GM12878 (cell line): ENCODE results near the gene REEP3. TPM values are rescaled to one million over a fixed set of nuclear protein-coding genes. Genes with fewer than 3 reads are reported as not detected.

ENCODE experiments used
- CBFB ChIP-seq: IDR thresholded peaks from 2 replicates; pipeline ENCODE4 v1.6.1; 2016; ENCODE audit warnings: antibody characterized with exemption, low read depth
- CBX3 ChIP-seq: fragments of 200-600 bp; sonication (generic); IDR thresholded peaks from 2 replicates; pipeline ENCODE4 v1.6.1; 2016; ENCODE audit warnings: low read depth, borderline replicate concordance
- EGR1 ChIP-seq, 2 experiments: IDR thresholded peaks; 1 replicate in 1 of 2; 2 replicates in 1 of 2; pipeline ENCODE4 v1.6.1; 2011 to 2012; ENCODE audit warnings: low read depth in 2 of 2, low read length in 2 of 2, borderline replicate concordance in 1 of 2, mild to moderate bottlenecking in 1 of 2, moderate library complexity in 1 of 2
- EP300 ChIP-seq, 2 experiments: fragments of 150-350 bp in 1 of 2; IDR thresholded peaks; 2 replicates each; pipeline ENCODE4 v1.6.1; 2011 to 2012; ENCODE audit warnings: low read depth in 2 of 2, low read length in 2 of 2, borderline replicate concordance in 1 of 2, improper control_type of control experiment in 1 of 2, inconsistent platforms in 1 of 2; ENCODE audit not compliant: control insufficient read depth in 1 of 2
- FOXK2 ChIP-seq: fragments of 450-650 bp; IDR thresholded peaks from 2 replicates; pipeline ENCODE4 v1.6.1; 2017; ENCODE audit warnings: mild to moderate bottlenecking, moderate library complexity
- MTA2 ChIP-seq: fragments of 450-650 bp; IDR thresholded peaks from 2 replicates; pipeline ENCODE4 v1.6.1; 2016; ENCODE audit warnings: low read depth, mild to moderate bottlenecking, moderate library complexity
- MTA3 ChIP-seq: IDR thresholded peaks from 2 replicates; pipeline ENCODE4 v1.6.1; 2012; ENCODE audit warnings: low read length, inconsistent platforms, borderline replicate concordance
- NFYA ChIP-seq: IDR thresholded peaks from 2 replicates; pipeline ENCODE4 v1.6.1; 2011; ENCODE audit warnings: low read depth, mild to moderate bottlenecking, low read length, improper control_type of control experiment, borderline replicate concordance
- NRF1 ChIP-seq: conservative IDR thresholded peaks from 2 replicates; pipeline ENCODE4 v1.6.1; 2011; ENCODE audit warnings: mild to moderate bottlenecking, low read depth, low read length, improper control_type of control experiment
- POLR2AphosphoS5 ChIP-seq: IDR thresholded peaks from 2 replicates; pipeline ENCODE4 v1.6.1; 2011; ENCODE audit warnings: mild to moderate bottlenecking, low read length, inconsistent platforms
- RB1 ChIP-seq: fragments of 450-650 bp; formaldehyde crosslinking; IDR thresholded peaks from 2 replicates; pipeline ENCODE4 v1.6.1; 2017; ENCODE audit warnings: mild to moderate bottlenecking, borderline replicate concordance
- RBBP5 ChIP-seq: fragments of 200-600 bp; sonication (generic); conservative IDR thresholded peaks from 2 replicates; pipeline ENCODE4 v1.6.1; 2016
- SPI1 ChIP-seq: IDR thresholded peaks from 2 replicates; pipeline ENCODE4 v1.6.1; 2011; ENCODE audit warnings: low read depth, mild to moderate bottlenecking, low read length, moderate library complexity, borderline replicate concordance; ENCODE audit not compliant: insufficient read depth
- SREBF1 ChIP-seq: IDR thresholded peaks from 2 replicates; pipeline ENCODE4 v1.6.1; 2012; ENCODE audit warnings: mild to moderate bottlenecking, low read length
- STAT1 ChIP-seq: fragments of 450-650 bp; conservative IDR thresholded peaks from 2 replicates; pipeline ENCODE4 v1.6.1; 2014; ENCODE audit warnings: antibody characterized with exemption, mild to moderate bottlenecking
- ZNF384 ChIP-seq: IDR thresholded peaks from 2 replicates; pipeline ENCODE4 v1.6.1; 2012; ENCODE audit warnings: low read depth, mild to moderate bottlenecking, low read length, improper control_type of control experiment, borderline replicate concordance
- ZNF622 ChIP-seq: fragments of 450-650 bp; IDR thresholded peaks from 2 replicates; pipeline ENCODE4 v1.6.1; 2017; ENCODE audit warnings: mild to moderate bottlenecking, inconsistent platforms
- polyA plus RNA-seq, 11 experiments: library from polyadenylated mRNA; depleted of rRNA in 4 of 11; unstranded in 6 of 11; stranded (reverse) in 5 of 11; fragments of >200 nt; fragmentation: Nextera tagmentation in 4 of 11; fragmentation: Illumina TruSeq in 1 of 11; extraction: Ambion mirVana in 4 of 11; extraction: Trizol in 1 of 11; gene quantifications; 1 replicate in 1 of 11; 2 replicates in 10 of 11; pipeline versions ENCODE4 v1.2.1 to v1.2.3, GENCODE V29; 2011 to 2016; ENCODE audit warnings: inconsistent platforms in 2 of 11, missing spikeins in 2 of 11, low read depth in 1 of 11
- total RNA-seq, 4 experiments: library from RNA; depleted of rRNA in 3 of 4; stranded (reverse); fragments of >200 nt in 3 of 4; fragmentation: Illumina TruSeq in 1 of 4; extraction: Trizol in 1 of 4; gene quantifications; 2 replicates each; pipeline versions ENCODE4 v1.2.1 to v1.2.3, GENCODE V29; 2013 to 2021
- TF ChIP-seq, protein P1 (sequence below): fragments of 450-650 bp; IDR thresholded peaks from 2 replicates; pipeline ENCODE4 v1.6.1; 2016; ENCODE audit warnings: mild to moderate bottlenecking, moderate library complexity, borderline replicate concordance
- TF ChIP-seq, protein P2 (sequence below): fragments of 450-650 bp; IDR thresholded peaks from 2 replicates; pipeline ENCODE4 v1.6.1; 2017; ENCODE audit warnings: mild to moderate bottlenecking, moderate library complexity
- TF ChIP-seq, protein P3 (sequence below): IDR thresholded peaks from 2 replicates; pipeline ENCODE4 v1.6.1; 2011; ENCODE audit warnings: mild to moderate bottlenecking, low read depth, low read length, moderate library complexity; ENCODE audit not compliant: insufficient replicate concordance

Gene REEP3
- total and polyA plus RNA-seq, 10 of the 15 experiments (the other 5 are each of a cell fraction or from before 2014, with no cell fraction given): 4.9 to 25.9 (median 16.2) TPM

DNA sequence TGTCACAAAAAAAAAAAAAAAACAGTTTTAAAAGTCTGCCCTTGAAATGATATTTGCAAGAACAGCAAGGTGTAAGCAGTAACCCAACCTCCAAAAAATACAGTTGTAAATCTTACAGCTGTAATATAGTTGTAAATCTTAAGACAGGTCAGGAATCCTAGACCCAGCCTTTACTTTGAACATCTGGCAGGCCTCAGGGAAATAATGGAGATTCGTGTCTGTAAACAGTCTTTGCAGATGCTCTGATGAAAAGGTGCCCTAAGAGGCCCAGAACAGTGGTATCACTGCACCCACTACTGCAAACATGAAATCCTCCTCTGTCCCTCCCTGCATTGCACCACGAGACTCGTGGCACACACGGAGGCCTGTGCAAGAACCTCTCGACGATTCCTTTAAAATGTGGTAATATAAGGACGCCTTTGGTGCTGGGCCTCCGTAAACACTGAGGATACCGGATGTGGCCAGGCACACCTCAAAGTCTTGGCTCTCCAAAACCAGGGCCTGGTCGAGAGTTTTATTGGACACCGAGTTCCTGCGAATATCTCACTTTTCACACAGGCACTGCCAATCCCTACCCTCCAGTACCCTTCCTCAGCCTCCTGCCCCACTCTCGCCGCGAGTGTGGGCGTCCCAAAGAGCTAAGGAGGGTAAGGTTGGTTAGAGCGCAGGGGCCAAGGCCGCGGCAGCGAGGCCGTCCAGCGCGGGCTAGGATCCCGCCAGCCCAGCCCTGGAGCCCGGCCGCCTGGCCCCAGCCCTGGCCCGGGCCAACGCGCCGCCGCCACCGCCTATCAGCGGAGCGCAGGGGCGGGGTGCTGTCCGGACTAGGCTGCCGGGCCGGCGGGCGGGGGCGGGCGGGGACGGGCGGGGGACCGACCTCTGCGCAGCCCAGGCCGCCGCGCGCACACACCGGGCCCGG lies at the start of gene REEP3 (continued):
- TF ChIP-seq FOXK2: no peak
- TF ChIP-seq, protein P1, sequence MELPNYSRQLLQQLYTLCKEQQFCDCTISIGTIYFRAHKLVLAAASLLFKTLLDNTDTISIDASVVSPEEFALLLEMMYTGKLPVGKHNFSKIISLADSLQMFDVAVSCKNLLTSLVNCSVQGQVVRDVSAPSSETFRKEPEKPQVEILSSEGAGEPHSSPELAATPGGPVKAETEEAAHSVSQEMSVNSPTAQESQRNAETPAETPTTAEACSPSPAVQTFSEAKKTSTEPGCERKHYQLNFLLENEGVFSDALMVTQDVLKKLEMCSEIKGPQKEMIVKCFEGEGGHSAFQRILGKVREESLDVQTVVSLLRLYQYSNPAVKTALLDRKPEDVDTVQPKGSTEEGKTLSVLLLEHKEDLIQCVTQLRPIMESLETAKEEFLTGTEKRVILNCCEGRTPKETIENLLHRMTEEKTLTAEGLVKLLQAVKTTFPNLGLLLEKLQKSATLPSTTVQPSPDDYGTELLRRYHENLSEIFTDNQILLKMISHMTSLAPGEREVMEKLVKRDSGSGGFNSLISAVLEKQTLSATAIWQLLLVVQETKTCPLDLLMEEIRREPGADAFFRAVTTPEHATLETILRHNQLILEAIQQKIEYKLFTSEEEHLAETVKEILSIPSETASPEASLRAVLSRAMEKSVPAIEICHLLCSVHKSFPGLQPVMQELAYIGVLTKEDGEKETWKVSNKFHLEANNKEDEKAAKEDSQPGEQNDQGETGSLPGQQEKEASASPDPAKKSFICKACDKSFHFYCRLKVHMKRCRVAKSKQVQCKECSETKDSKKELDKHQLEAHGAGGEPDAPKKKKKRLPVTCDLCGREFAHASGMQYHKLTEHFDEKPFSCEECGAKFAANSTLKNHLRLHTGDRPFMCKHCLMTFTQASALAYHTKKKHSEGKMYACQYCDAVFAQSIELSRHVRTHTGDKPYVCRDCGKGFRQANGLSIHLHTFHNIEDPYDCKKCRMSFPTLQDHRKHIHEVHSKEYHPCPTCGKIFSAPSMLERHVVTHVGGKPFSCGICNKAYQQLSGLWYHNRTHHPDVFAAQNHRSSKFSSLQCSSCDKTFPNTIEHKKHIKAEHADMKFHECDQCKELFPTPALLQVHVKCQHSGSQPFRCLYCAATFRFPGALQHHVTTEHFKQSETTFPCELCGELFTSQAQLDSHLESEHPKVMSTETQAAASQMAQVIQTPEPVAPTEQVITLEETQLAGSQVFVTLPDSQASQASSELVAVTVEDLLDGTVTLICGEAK: peak; percentile 37; the same call in 1 of the 2 replicates
- TF ChIP-seq NFYA: no peak
- no peak for TF ChIP-seq MTA3
- no peak for TF ChIP-seq POLR2AphosphoS5
- no peak for TF ChIP-seq ZNF384
- TF ChIP-seq RB1: peak; percentile 59; the same call in 1 of the 2 replicates
- TF ChIP-seq EGR1 (IDR thresholded peaks at IDR 0.05; ENCODE audit: borderline replicate concordance in 1 of 2, low read depth in 2 of 2, low read length in 2 of 2): peak in 1 of 2 experiments; percentile 10; a peak in 1 of 3 replicates
- TF ChIP-seq NRF1: no peak
- TF ChIP-seq, protein P2, sequence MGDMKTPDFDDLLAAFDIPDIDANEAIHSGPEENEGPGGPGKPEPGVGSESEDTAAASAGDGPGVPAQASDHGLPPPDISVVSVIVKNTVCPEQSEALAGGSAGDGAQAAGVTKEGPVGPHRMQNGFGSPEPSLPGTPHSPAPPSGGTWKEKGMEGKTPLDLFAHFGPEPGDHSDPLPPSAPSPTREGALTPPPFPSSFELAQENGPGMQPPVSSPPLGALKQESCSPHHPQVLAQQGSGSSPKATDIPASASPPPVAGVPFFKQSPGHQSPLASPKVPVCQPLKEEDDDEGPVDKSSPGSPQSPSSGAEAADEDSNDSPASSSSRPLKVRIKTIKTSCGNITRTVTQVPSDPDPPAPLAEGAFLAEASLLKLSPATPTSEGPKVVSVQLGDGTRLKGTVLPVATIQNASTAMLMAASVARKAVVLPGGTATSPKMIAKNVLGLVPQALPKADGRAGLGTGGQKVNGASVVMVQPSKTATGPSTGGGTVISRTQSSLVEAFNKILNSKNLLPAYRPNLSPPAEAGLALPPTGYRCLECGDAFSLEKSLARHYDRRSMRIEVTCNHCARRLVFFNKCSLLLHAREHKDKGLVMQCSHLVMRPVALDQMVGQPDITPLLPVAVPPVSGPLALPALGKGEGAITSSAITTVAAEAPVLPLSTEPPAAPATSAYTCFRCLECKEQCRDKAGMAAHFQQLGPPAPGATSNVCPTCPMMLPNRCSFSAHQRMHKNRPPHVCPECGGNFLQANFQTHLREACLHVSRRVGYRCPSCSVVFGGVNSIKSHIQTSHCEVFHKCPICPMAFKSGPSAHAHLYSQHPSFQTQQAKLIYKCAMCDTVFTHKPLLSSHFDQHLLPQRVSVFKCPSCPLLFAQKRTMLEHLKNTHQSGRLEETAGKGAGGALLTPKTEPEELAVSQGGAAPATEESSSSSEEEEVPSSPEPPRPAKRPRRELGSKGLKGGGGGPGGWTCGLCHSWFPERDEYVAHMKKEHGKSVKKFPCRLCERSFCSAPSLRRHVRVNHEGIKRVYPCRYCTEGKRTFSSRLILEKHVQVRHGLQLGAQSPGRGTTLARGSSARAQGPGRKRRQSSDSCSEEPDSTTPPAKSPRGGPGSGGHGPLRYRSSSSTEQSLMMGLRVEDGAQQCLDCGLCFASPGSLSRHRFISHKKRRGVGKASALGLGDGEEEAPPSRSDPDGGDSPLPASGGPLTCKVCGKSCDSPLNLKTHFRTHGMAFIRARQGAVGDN: peak; percentile 37; the same call in 1 of the 2 replicates
- TF ChIP-seq SREBF1: no peak
- no peak for TF ChIP-seq SPI1
- no peak for TF ChIP-seq EP300 (IDR thresholded peaks at IDR 0.05; ENCODE audit: borderline replicate concordance in 1 of 2, control insufficient read depth in 1 of 2, low read depth in 2 of 2, low read length in 2 of 2)
- no peak for TF ChIP-seq CBFB
- TF ChIP-seq STAT1: no peak
- TF ChIP-seq ZNF622: no peak
- TF ChIP-seq, protein P3, sequence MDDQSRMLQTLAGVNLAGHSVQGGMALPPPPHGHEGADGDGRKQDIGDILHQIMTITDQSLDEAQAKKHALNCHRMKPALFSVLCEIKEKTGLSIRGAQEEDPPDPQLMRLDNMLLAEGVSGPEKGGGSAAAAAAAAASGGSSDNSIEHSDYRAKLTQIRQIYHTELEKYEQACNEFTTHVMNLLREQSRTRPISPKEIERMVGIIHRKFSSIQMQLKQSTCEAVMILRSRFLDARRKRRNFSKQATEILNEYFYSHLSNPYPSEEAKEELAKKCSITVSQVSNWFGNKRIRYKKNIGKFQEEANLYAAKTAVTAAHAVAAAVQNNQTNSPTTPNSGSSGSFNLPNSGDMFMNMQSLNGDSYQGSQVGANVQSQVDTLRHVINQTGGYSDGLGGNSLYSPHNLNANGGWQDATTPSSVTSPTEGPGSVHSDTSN: no peak
- TF ChIP-seq MTA2: 0 out of 2 replicates have a peak, but pooled peaks have one; percentile 47
- no peak for TF ChIP-seq RBBP5
- TF ChIP-seq CBX3: no peak
